Activated naive CD8-positive, alpha-beta T cell treated with anti-CD3 and anti-CD28 coated beads, Interleukin-2, amount 50 U/mL, for 24 hours (primary cell): ENCODE measurements around the gene PRDM11.

Source experiments
- ATAC-seq: fragments of 150-1000 bp; cut with Tn5 transposase; one replicate; pipeline ENCODE4 v1.10.0; 2021
- DNase-seq: peaks from one replicate; pipeline ENCODE4 v3.0.0; 2021
- H3K27ac Mint-ChIP-seq: one replicate; pipeline ENCODE4 v1.8.0; 2021; ENCODE audit warnings: mild to moderate bottlenecking, mixed read lengths
- H3K27me3 Mint-ChIP-seq: one replicate; pipeline ENCODE4 v1.8.0; 2021; ENCODE audit warnings: mixed read lengths
- H3K36me3 Mint-ChIP-seq: one replicate; pipeline ENCODE4 v1.8.0; 2021; ENCODE audit warnings: low read depth, mixed read lengths
- H3K4me1 Mint-ChIP-seq: one replicate; pipeline ENCODE4 v1.8.0; 2021; ENCODE audit warnings: mixed read lengths
- H3K4me3 Mint-ChIP-seq: one replicate; pipeline ENCODE4 v1.8.0; 2021; ENCODE audit warnings: mild to moderate bottlenecking, moderate library complexity, mixed read lengths
- H3K9me3 Mint-ChIP-seq: one replicate; pipeline ENCODE4 v1.8.0; 2021; ENCODE audit warnings: mixed read lengths

PRDM11 gene

GRCh38 chr11:45169310-45170072 is 23.1 kb downstream of the PRDM11 start:
- no peak overlapping the region for H3K4me3 Mint-ChIP-seq
- H3K27ac Mint-ChIP-seq, result no peak overlapping the region
- ATAC-seq (peak; percentile 67), DNase-seq (no peak)
- no peaks in the 10 kb centered on the region for H3K9me3 Mint-ChIP-seq
- H3K36me3 Mint-ChIP-seq, result no peaks in the 10 kb centered on the region
- peaks cover 4% of the 10 kb centered on the region for H3K27me3 Mint-ChIP-seq
- H3K4me1 Mint-ChIP-seq, result peaks cover 18% of the 10 kb centered on the region

GRCh38 chr11:45170484-45170883 is 24.0 kb downstream of the PRDM11 start:
- Mint-ChIP-seq H3K4me1 (peaks cover 15% of the 10 kb centered on the region), H3K27ac (no peak overlapping the region), H3K36me3 (no peaks in the 10 kb centered on the region), H3K4me3 (no peak overlapping the region), H3K27me3 (peaks cover 4% of the 10 kb centered on the region), H3K9me3 (no peaks in the 10 kb centered on the region)
- ATAC-seq, result no peak
- no peak for DNase-seq

- ATAC-seq, result no peak
- Mint-ChIP-seq H3K4me1 (peaks cover 15% of the 10 kb centered on the region), H3K36me3 (no peaks in the 10 kb centered on the region), H3K27me3 (peaks cover 4% of the 10 kb centered on the region), H3K27ac (no peak overlapping the region), H3K4me3 (no peak overlapping the region), H3K9me3 (no peaks in the 10 kb centered on the region)
- no peak for DNase-seq
Measured at GRCh38 chr11:45171550-45171949, 25.1 kb downstream of the PRDM11 start.

DNA sequence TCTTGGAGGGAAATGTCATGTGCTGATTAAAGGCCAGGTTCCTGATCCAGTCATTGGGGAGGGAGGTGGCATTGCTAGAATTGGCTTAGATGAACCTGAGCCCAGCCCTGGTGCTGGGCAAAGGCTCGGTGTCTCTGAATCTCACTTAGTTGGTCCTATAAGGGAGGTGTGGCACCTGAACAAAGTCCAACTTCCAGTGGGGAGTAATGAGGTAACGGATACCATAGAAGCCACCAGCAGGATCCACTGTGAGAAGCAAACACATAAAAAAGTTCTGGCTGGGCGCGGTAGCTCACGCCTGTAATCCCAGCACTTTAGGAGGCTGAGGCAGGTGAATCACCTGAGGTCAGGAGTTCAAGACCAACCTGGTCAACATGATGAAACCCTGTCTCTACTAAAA is 26.6 kb downstream of the PRDM11 start:
- Mint-ChIP-seq H3K36me3 (no peaks in the 10 kb centered on the region), H3K27me3 (peaks cover 6% of the 10 kb centered on the region), H3K4me1 (peaks cover 15% of the 10 kb centered on the region), H3K4me3 (no peak overlapping the region), H3K27ac (no peak overlapping the region), H3K9me3 (no peaks in the 10 kb centered on the region)
- no peak for ATAC-seq
- DNase-seq, result no peak

- ATAC-seq (no peak), DNase-seq (no peak)
- Mint-ChIP-seq H3K36me3 (no peaks in the 10 kb centered on the region), H3K27ac (no peak overlapping the region), H3K9me3 (no peaks in the 10 kb centered on the region), H3K4me1 (peaks cover 22% of the 10 kb centered on the region), H3K27me3 (peaks cover 14% of the 10 kb centered on the region), H3K4me3 (no peak overlapping the region)
Measured at GRCh38 chr11:45174168-45174835, 27.9 kb downstream of the PRDM11 start.

- Mint-ChIP-seq H3K27ac (no peak overlapping the region), H3K27me3 (peaks cover 16% of the 10 kb centered on the region), H3K4me1 (peaks cover 20% of the 10 kb centered on the region), H3K36me3 (no peaks in the 10 kb centered on the region), H3K4me3 (no peak overlapping the region), H3K9me3 (no peaks in the 10 kb centered on the region)
- DNase-seq (no peak), ATAC-seq (no peak)
Measured at GRCh38 chr11:45174963-45175362, 28.5 kb downstream of the PRDM11 start.

DNA sequence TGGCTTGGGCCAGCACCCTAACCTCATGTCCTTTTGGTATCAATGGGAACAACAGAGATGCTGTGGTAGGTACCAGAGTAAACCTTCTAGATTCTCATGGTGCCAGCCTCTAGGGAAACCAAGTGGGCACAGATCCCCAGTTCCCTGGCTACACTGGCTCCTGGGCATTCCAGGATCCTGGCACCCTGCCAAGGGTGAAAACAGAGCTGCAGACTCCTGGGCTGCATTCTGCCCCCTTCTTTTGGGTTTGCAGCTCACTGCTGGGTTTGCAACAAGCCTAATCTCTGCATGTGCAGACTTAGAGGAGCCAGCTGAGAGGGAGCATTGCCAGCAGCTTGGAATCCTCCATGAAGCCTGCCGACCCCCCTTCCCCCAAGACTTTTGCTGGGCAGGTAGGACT is 30.6 kb downstream of the PRDM11 start:
- Mint-ChIP-seq H3K9me3 (no peaks in the 10 kb centered on the region), H3K36me3 (no peaks in the 10 kb centered on the region), H3K4me3 (no peak overlapping the region), H3K27me3 (peaks cover 17% of the 10 kb centered on the region), H3K27ac (no peak overlapping the region), H3K4me1 (peaks cover 13% of the 10 kb centered on the region)
- DNase-seq, result no peak
- no peak for ATAC-seq

DNA sequence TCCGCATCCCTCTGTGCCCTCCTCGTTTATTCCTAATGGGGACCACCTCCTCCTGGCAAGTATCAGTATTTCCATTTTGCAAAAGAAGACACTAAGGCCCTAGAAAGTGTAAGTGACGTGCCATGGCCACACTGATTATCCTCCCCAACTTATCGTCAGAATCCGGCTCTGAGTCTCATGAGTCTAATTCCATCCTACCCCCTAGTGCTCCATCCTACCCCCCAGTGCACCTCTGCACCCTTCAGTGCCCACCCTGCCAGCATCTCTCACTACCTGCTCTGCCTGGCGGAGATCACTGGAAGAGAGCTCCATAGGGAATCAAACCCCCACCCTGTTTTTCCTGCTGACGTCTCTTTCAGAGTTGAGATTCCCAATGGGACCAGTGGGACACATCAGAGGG is 31.8 kb downstream of the PRDM11 start:
- Mint-ChIP-seq H3K4me3 (no peak overlapping the region), H3K27me3 (peaks cover 17% of the 10 kb centered on the region), H3K9me3 (no peaks in the 10 kb centered on the region), H3K36me3 (peaks cover 2% of the 10 kb centered on the region), H3K4me1 (peaks cover 13% of the 10 kb centered on the region), H3K27ac (no peak overlapping the region)
- DNase-seq, result no peak
- no peak for ATAC-seq

DNA sequence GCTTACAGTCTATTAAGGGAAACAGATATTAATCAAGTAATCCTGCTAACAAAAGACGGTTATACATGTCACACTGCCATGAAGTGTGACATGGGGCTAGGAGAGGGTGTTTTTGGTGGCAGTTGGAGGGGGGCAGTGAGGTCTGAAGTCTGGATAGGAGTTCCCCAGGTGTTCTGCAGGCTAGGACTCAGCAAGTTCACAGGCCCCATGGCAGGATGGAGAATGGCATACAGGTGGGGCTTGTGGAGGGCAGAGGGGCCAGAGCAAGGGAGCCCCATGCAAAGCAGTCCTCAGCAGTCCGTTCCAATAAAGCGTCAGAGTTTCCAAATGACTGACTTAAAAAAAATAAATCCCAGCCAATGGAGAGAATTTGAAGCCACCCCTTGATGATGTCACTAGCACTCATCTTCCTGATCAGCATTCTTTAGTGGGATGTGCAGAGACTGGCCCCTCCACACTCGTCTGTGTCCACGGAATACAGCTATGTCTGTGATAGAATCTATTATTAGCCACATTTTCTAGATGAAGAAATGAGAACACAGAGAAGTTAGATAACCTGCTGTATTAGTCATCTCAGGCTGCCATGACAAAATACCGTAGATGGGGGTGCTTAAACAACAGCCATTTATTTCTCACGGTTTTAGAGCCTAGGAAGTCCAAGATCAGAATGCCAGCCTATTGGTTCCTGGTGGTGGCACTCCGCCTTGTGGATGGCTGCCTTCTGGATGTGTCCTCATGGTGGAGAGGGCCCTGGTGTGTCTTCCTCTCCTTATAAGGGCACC is 32.6 kb downstream of the PRDM11 start:
- ATAC-seq, result no peak
- H3K27ac Mint-ChIP-seq, result no peak overlapping the region

DNA sequence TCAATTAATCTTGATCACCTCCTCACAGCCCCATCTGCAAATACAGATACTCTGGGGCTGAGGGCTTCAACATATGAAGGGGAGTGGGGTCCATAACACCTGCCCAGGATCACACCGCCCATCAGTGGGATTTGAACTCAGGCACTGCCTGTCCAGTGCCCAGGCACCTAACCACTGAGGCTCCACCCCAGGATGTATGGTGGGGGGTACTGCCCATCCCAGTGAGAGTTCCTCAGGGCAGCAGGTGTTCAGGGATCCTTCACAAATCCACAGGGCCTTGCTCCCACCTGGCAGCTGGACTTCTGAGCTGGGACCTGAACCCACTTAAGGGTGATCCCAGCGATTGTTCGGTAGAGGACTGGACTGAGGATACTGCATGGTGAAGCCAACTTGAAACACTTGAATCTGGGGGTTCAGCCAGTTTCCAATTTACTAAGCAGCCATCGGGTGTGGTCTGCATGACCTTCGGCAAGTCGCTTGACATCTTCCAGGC is 33.3 kb downstream of the PRDM11 start:
- no peak for DNase-seq
- ATAC-seq, result no peak
- peaks cover 13% of the 10 kb centered on the region for H3K4me1 Mint-ChIP-seq
- peak overlapping the region; percentile 77 for H3K4me3 Mint-ChIP-seq
- no peaks in the 10 kb centered on the region for H3K9me3 Mint-ChIP-seq
- peaks cover 13% of the 10 kb centered on the region for H3K27me3 Mint-ChIP-seq
- H3K27ac Mint-ChIP-seq, result peak overlapping the region; percentile 69
- H3K36me3 Mint-ChIP-seq, result peaks cover 2% of the 10 kb centered on the region

More for the DNA sequence above, 32.6 kb downstream of the PRDM11 start:
- no peaks in the 10 kb centered on the region for H3K9me3 Mint-ChIP-seq
- peaks cover 2% of the 10 kb centered on the region for H3K36me3 Mint-ChIP-seq
- no peak overlapping the region for H3K4me3 Mint-ChIP-seq
- peaks cover 14% of the 10 kb centered on the region for H3K27me3 Mint-ChIP-seq
- no peak for DNase-seq
- H3K4me1 Mint-ChIP-seq, result peaks cover 13% of the 10 kb centered on the region

GRCh38 chr11:45180179-45180847 is 33.9 kb downstream of the PRDM11 start:
- H3K4me3 Mint-ChIP-seq, result peak overlapping the region; percentile 77
- peaks cover 13% of the 10 kb centered on the region for H3K27me3 Mint-ChIP-seq
- peak; percentile 44 for ATAC-seq
- H3K4me1 Mint-ChIP-seq, result peaks cover 13% of the 10 kb centered on the region
- DNase-seq, result peak; percentile 36
- peak overlapping the region; percentile 69 for H3K27ac Mint-ChIP-seq
- no peaks in the 10 kb centered on the region for H3K9me3 Mint-ChIP-seq
- peaks cover 2% of the 10 kb centered on the region for H3K36me3 Mint-ChIP-seq

DNA sequence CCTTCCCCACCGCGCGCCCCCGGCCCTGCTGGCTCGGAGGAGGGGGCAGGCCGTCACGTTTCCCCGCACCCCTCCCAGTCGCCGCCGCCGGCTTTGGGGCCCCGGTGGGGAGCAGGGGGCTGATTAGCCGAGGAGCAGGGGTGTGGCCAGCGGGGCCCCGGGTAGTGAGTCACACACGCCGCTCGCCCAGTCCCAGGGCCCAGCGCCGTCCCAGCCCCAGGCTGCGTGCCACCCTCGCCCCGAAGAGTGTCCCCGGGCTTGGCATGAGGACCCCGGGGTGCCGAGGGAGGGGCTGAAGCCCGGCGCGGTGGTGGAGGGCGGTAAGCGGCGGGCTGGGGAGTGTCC is 34.4 kb downstream of the PRDM11 start:
- Mint-ChIP-seq H3K9me3 (no peaks in the 10 kb centered on the region), H3K36me3 (peaks cover 2% of the 10 kb centered on the region), H3K27me3 (peaks cover 13% of the 10 kb centered on the region), H3K4me3 (no peak overlapping the region), H3K4me1 (peaks cover 13% of the 10 kb centered on the region), H3K27ac (no peak overlapping the region)
- ATAC-seq, result peak; percentile 89
- peak; percentile 69 for DNase-seq

- Mint-ChIP-seq H3K4me1 (peaks cover 13% of the 10 kb centered on the region), H3K36me3 (peaks cover 2% of the 10 kb centered on the region), H3K9me3 (no peaks in the 10 kb centered on the region), H3K27ac (no peak overlapping the region), H3K4me3 (peak overlapping the region; percentile 10), H3K27me3 (peaks cover 13% of the 10 kb centered on the region)
- no peak for DNase-seq
- no peak for ATAC-seq
Measured at GRCh38 chr11:45181193-45181888, 34.9 kb downstream of the PRDM11 start.
